DMS 273 treated with DMSO at 0.1 percent for 48 hours (cell line): ENCODE measurements around the gene EGLN2.
"Not testable (repeated sequence)": the region's sequence is repeated elsewhere in the genome, so short reads cannot be mapped to it uniquely, and the experiment has no call there.

Source experiments
- DNase-seq: peaks from one replicate; lab custom pipeline; 2025; lab: John Stamatoyannopoulos, UW

EGLN2 gene

DNA sequence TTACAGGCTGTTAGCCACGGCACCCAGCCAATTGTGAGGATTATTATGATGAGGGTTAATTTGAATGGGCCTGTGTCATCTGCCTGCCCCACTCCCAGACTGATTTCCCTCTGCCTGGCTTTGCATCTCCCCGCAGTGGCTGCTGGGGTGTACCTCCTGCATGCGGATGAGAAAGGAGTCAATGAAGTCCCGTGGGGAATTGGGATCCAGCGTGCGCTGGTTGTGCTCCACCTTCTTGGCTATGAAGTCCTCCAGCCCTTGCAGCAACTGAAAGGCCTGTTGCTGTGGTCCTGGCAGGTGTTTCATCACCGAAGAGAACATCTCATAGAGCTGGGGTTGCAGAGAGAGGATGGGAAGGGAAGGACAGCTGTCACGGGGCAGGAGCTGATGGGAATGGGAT lies 47.7 kb downstream of the EGLN2 start:
- not testable (repeated sequence) for DNase-seq

- DNase-seq, result not testable (repeated sequence)
Observed at GRCh38 chr19:40850277-40850676, 51.3 kb downstream of the EGLN2 start, which contains the start of gene CYP2A6. CYP2A6 (minus strand) TSS chr19:40850447; CDS start chr19:40850426, 21 bp downstream.

GRCh38 chr19:40852467-40853152 lies 53.6 kb downstream of the EGLN2 start:
- not testable (repeated sequence) for DNase-seq
